IPS-NIHi7 (cell line): Measurements from ENCODE around the gene TRIM10.
A peak's percentile ranks its signal among the peaks of the same experiment; 100 is the strongest.
"Not testable (repeated sequence)": the region's sequence is repeated elsewhere in the genome, so short reads cannot be mapped to it uniquely, and the experiment has no call there.

ENCODE experiments used
- DNase-seq: peaks from one replicate; pipeline ENCODE4 v3.0.0; 2012; ENCODE audit warnings: mixed read lengths; ENCODE audit errors: extremely low spot score

The TRIM10 gene

DNA sequence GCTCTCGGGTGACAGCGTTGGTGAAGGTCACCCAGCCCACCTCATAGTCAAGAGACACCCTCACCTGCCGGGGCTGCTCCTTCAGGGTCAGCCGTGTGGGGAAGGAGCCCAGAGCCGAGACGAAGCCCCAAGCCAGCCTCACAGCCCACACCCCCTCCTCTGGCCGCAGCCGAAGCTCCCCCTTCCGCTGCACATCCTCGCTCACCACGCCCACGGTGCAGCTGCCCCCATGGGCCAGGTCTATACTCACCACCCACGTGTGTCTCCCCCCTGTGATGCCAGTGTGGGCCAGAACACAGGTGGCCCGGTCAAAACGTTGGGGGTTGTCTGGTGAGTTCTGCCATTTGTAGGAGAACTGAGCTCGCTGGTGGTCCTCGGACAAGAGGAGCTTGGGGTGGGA, 7.0 kb downstream of the TRIM10 start:
- no peak for DNase-seq

DNA sequence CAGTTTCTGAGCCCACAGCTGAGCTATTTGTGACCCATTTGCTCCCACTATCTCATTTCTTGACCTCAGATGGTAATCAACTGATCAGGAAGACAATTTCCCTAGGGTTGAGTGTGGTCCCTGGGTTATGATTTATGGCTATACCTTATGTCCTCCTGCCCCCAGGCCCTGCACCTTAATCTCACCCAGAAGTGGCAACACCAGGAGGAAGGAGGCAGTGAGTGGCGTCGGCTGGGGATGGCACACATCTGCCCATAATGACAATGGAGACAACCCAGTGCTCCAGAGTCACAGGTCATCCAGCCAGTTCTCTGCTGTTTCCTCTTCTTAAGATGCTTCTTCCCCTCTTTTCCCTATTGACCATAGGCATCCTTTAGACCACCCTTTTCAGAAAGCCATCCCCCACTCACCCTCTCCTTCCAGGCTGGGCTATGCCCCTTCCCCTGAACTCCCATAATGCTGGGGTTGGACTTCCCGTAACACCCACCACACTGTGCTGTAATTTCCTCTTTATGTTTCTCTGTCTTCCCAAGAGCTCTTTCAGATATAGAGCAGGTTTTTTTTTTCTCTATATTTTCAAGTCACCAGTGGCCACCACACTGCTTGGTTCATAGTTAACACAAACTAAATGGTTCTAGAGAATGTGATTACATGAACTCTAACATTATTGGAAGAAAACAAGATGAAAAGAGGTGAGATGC, 8.0 kb downstream of the TRIM10 start:
- no peak for DNase-seq

DNA sequence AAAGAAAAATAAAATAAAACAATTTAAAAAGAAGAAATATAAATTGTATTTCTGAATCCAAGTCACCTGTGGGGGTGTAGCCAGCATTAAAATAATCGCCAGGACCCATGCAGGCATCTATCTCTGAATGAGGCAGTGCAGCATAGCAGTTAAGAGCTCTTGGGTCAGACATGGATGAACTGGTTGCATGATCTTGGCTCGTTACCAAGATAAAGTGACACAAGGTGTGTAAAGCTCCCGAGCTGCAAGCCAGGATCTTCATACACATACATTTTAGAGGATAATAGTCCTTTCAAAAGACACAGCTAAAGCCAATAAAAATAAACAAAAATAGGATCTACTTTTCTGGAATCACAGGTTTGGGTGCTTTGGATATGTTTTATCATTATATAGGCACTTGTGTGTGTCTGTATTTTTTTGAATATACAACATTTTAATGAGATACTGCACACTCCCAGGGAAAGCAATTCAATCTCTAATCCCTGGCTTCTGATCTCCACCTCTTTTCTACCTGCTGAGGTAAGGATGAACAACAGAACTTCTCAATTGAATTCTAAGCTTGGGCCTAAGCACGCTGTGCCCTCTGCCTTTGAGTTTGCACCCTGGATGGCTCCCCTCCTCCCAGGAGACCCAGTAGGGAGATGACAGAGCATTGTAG, 8.9 kb downstream of the TRIM10 start:
- DNase-seq, result no peak

DNA sequence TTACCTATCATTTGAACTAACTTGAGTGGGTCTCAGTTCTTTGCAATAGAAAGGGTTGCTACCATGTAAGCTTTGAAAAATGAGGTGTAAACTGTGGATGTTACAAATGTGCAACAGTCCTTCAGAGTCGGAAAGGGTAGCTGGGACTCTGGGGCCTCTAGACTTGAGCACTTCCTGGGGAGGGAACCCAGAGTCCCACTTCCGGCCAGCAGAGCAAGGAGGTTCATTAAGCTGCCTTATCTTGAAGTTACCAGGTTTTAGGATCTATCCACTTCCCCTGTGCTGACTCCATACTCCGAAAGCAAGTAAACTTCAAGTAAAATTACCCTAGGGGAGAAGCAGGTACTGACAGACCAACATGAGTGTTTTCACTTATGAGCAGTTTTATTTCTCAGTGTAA, 9.4 kb downstream of the TRIM10 start:
- DNase-seq, result no peak

DNA sequence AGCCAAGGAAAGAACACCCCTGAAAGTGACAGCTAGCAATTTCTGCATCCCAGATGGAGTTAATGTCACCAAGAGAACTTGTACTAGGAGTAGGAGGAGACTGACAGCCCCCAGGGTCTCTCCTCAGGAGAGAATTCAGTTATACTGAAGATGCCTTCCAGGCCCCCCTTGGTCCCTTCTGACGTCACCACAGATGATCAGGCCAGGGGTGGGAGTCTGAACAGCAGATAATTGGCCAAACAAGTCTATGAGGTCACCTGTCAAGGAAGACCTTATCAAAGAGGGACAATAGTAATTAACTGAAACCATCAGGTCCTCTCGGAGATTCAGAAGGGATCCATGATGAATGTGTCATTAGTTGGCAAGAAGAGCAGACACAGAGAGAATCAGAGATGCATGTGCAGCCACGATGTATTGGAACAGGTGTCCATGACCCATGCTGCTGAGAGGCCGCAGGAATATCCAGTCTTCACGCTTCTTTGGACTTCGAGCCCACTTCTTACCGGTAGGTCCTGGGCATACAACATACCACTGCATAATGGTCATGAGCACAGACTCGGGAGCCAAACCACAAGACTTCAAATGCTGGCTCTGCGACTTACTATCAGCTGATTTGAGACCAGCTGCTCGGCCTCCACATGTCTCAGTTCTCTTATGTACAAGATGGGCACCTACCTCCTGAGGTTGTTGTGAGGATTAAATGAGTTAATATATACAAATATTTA, 10.2 kb downstream of the TRIM10 start:
- no peak for DNase-seq

DNA sequence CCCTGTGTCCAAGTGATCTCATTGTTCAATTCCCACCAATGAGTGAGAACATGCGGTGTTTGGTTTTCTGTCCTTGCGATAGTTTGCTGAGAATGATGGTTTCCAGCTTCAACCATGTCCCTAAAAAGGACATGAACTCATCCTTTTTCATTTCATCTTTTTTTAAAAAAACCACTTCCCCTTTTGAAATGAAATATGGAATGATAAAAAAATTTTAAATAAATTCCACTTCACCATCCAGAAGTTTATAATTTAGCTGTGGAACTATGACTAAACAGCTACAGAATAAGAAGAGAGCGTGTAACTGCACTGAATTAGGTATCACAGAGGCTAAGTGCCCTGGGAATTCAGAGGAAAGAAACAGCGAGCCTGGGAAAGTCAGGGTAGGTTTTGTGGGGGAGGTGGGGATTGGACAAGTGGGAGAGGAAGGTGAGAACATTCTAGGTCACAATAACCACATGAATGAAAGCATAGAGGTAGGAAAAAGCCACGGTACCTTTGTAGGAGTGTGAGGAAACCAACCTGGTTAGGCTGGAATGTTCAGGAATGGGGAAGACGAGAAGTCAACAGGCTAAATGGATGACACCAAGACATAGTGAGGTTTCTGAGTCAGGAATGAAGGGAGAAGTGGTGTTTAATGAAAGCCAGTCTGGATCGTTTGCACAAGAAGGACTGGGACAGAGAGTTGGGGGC, 11.0 kb downstream of the TRIM10 start:
- no peak for DNase-seq

DNA sequence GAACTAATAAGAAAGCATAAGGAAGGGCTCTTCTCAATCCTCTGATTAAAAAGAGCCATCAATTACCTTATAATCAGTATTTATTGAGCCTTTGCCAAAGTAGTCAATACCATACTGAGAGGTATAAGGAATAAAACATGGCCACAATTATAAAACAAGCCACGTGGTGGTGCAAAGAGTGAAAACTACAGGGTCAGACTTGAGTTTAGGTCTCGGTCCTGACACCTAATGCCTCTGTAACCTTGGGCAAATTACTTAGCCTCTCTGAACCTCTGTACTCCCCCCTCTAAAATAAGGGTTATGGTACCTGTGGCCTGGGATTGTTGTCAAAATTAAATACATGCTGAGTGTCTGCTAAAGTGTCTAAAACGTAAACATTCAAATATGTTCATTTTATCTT, 11.8 kb downstream of the TRIM10 start:
- no peak for DNase-seq

DNA sequence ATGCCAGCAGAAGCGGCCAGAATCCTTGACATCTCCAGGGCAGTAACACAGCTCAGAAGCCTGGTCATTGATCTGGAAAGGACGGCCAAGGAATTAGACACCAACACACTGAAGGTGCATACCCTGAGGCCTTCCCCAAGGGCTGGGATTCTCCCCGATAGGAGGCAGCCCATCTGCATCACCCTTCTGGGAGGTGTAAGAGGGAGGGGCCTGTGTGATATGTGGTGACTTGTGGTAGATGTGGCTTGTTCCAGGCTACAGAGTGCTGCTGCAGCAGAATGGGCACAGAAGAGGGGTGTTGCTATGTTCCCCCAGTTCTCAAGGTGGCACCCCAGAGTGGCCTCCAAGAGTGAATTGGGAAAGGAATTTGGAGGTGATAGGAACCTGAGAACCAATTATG, 13.9 kb downstream of the TRIM10 start:
- DNase-seq, result no peak

DNA sequence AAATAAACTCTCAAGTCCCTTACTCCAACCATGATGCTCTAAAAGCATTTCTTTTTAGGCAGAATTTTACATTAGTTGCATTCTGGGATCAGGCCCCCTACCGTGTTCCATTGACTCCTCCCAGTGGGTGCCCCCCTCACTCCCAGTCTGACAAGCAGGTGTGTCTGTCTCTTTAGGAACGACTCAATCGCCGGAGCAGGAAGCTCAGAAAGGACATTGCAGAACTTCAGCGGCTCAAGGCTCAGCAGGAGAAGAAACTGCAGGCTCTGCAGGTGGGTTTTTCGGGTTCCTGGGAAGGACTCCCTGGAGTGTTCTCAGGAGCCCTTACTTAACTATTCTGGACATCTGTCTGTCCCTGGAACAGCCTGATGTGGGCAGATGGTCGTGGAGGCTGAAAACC, 15.2 kb downstream of the TRIM10 start:
- DNase-seq, result no peak

DNA sequence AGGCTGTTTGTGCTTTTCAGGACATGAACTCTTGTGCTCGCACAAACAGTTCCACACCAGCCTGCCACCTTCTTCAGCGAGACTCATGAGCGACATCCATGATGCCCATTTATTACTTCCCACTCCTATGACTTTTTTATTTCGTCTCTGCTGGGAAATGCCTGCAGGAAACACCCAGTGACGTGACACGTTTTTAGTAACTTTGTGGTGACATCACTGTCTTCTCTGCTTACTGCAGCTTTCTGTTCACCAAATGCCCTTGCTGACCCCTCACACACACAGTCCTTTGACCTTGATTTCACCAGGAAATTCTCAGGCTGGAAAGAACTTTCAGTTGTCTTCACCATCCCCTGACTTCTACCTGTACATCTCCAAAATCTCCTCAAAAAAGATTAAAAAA, 16.2 kb downstream of the TRIM10 start:
- no peak for DNase-seq

DNA sequence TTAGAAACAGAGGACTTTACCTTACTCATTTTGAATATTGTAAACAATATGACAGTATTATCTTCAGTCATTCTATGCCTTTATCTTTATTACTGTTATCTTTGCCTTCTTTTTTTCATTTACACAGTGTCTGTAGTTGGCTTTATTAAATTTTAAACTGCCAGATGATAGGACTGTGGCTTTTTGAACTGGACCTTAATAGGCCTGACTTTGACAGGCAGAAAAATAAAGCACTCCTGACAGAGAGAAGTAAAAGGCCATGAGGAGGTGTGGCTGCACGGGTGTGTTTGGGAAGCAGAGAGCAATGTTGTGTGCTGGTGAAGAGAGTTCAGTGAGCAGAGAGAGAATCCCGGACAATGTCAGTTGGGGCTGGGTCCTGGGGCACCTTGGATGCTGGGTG, 17.2 kb downstream of the TRIM10 start:
- DNase-seq, result no peak

DNA sequence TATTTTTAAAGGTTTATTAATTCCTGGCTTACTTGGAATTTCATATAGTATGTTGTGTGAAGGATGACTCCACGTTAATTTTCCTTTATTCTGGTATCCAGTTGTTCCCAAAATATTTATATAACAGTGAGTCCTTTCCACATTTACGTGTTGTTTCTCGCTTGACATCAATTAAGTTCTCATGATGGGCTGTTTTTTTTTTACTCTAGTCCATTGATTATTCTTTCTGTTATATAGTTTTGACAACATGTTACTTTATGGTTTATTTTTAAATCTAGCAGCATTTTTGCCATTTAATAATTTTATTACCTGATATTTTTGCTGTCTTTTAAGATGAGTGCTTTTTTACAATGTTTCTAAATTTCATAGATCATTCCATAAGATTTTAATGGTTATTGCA, 18.3 kb downstream of the TRIM10 start:
- no peak for DNase-seq

DNA sequence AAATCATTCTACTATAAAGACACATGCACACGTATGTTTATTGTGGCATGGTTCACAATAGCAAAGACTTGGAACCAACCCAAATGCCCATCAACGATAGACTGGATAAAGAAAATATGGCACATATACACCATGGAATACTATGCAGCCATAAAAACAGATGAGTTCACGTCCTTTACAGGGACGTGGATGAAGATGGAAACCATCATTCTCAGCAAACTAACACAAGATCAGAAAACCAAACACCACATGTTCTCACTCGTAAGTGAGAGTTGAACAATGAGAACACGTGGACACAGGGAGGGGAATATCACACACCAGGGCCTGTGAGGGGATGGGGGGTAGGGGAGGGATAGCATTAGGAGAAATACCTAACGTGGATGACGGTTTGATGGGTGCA, 20.8 kb downstream of the TRIM10 start:
- not testable (repeated sequence) for DNase-seq

DNA sequence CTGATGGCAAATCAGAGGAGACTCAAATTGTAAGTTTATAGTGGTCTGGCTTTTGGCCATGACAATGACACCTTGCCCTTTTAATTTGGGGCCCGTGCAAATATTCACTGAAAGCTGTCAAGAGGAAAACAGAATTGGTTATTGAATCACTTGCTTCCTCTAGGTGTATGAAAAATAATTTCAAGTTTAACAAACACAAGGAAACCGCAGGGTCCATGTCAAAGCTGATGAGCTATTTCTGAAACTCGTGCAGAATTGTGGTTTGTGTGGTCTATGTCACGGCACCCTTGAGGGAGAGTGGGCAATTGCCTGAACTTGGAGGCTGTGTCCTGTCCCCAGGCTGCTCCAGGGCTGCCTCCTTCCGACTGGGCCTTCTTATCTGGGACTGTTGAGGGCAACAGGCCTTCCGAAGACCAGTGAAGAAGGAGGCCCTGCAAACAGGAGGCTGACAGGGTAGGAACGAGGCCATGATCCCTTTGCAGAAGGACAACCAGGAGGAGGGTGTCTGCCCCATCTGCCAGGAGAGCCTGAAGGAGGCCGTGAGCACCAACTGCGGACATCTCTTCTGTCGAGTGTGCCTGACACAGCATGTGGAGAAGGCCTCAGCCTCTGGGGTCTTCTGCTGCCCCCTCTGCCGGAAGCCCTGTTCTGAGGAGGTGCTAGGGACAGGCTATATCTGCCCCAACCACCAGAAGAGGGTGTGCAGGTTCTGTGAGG, 24.3 kb downstream of the TRIM10 start:
- no peak for DNase-seq

DNA sequence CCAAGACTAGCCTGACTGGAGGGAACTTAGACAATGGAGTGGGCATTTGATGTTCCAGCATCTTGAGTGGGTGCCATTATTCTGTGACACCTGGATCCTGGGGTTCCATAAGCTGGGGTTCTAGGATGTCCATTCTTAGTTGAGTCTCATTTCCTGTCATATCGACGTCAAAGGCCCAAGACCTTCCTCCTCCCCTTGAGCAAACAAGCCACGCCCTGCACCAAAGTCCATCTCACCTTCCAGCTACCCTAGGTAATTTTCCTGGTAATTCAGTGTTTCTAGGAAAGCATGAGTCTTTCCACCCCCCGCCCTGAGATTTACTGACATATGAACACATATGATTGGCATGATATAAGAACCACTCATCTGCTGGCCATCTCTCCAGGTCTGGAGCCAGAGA, 25.3 kb downstream of the TRIM10 start, which contains the start of gene TRIM40:
Gene TRIM40, plus strand, starts transcription at position 384 of the 400 bp plus-strand sequence. CDS start 897 bp downstream, outside the sequence.
- no peak for DNase-seq

DNA sequence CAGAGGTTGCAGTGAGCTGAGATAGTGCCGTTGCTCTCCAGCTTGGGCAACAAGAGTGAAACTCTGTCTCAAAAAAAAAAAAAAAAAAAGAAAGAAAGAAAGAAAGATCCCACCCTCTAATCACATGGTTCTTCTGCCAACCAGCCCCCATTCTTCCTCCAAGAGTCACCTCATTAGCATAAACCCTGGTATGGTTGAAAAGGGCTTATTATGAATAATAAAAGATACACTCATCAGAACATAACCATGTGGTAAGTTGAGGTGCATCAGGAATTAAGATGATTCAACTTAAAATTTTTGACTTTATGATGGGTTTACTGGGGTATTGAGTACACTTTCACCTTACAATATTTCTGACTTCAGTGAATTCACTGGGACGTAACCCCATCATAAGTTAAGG, 25.9 kb downstream of the TRIM10 start:
- DNase-seq, result no peak

DNA sequence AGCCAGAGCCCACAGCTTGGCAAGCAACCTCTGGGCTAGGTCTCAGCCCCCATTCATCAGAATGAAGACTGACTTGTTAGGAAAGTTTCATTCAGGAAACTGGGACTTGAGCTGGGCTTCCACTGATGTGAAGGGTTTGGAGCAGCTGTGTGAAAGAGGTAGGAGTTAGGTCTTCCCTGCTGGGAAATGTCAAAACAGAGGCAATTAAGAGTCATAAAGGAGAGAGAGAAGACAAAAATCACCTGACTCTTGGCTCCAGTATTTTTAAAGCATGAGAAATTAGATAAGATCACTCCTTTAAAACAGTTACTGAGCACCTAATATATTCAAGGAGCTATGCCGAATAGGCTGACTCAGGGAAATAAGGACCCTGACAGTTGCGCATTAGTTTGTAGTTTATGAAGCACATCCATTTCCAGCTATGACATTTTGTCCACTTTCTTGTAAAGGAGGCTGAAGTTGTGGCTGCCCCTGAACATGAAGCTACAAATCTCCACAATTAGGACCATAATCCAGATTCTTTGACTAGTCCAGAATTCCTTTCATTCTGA, 29.0 kb downstream of the TRIM10 start:
- DNase-seq, result no peak

DNA sequence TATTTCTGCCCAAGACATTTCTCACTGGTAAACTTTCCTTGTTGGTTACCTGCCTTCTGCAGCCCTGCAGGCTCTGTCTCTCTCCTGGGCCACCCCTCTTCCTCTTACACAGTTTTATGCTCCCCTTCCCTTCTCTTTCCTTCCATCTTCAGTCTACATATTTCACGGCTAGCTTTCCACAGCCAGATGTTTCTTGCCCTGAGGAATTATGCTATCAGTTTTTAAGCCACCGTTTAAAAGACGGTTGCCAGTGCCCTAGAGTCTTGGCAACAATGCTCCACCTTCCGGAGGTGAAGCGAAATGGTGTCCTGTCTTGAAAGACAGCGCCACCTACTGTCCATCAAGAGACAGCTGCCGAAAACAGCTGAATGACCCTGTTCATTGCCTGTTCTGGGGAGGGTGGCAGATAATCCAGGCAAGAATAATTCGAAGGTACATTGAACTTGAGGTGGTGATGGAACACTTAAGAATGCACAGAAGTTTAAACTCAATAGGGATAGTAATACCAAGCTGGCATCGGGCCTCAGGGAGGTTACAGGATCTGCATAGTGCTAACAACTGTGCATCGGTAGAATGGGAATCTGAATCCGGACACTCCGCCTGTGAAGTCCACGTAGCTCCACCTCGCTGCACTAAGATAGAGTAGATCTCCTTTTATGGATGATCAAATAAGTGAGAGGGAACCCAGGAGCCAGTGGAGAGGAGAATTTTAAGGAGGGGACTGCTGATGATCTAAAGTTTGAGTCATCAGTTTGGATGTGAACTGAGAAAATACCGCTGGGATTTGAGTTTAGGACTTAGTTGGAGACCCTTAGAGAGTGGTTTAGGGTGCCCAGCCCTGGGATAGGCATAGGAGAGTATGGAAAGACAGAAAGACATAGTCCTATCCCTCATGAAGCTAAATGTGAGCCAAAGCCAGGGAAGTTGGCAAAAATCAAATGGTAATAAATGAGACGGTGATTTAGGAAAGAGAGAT, 29.8 kb downstream of the TRIM10 start:
- DNase-seq, result peak; percentile 91

DNA sequence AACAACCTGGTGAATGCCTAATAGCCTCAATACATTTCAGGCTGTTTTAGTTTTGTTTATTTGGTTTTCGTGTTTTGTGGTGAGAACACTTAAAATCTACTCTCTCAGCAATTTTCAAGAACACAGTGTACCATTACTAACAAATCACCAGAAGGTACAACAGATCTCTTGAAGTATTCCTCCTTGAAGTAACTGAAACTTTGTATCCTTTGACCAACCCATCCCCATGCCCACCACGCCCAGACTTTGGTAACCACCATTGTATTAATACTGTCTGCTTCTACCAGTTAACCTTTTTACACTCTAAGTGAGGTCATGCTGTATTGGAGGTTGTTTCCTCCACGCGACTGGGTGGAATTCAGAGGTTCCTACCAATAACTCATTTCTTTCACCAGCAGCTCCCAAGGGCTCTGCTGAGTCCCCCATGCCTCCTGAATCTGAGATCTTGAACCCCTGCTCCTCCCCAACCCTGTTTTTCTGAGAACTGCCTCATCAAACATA, 30.8 kb downstream of the TRIM10 start:
- DNase-seq, result no peak
